GM19043 (cell line): Measurements from ENCODE around the gene PRSS27.
"Not testable (repeated sequence)": the region's sequence is repeated elsewhere in the genome, so short reads cannot be mapped to it uniquely, and the experiment has no call there.

ENCODE experiments used
- ATAC-seq: cut with Tn5 transposase; IDR thresholded peaks from one replicate; pipeline ENCODE4 v1.9.1; 2021; ENCODE audit warnings: low read depth; ENCODE audit not compliant: unreplicated experiment

Gene PRSS27

DNA sequence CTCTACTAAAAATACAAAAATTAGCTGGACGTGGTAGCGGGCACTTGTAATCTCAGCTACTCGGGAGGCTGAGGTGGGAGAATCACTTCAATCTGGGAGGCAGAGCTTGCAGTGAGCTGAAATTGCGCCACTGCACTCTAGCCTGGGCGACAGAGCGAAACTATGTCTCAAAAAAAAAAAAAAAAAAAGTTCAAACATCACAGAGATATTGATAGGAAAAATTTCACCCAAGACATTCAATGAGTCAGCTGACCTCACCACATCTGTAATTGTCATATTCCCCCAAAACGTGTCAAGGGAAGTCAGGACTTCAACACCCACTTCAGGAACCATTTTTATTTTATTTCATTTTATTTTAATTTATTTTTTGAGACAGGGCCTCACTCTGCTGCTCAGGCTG is 8.0 kb upstream of the PRSS27 start:
- no peak for ATAC-seq

DNA sequence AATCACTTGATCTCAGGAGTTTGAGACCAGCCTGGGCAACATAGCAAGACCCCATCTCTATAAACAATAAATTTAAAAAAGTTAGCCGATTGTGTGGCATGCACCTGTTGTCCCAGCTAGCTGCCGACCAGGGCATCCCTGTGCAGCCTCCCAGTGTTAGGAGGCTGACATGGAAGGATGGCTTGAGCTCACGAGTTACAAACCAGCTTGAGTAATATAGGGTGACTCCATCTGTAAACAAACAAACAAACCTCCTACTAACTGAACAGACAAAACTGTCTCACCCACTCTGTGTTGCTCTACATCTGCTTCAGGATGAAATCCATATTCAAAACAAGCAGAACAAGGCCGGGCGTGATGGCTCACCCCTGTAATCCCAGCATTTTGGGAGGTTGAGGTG is 6.9 kb upstream of the PRSS27 start:
- no peak for ATAC-seq

DNA sequence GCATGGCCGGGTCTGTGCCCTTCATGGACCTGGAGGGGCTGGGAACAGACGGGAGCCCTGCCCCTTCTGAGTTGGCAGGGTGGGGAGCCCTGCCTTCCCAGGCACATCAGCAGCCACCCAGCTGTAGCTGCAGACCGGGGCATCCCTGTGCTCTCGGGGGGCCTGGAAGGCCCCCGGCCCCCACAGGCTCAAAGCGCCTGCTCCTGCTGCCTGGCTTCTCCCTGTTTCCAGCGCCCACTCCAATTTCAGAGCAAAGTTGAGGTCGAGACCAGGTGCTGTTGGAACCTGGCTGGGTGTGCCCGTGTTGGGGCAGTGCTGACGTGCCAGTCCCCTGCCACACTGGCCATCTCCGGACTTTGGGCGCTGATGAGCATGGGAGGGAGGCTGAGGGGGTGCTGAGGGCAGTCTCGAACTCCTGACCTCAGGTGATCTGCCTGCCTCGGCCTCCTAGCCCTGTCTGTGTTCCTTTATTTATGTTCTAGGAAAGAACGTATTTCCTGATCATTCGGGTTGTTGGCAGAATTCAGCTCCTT is 4.9 kb upstream of the PRSS27 start:
- ATAC-seq: no peak

DNA sequence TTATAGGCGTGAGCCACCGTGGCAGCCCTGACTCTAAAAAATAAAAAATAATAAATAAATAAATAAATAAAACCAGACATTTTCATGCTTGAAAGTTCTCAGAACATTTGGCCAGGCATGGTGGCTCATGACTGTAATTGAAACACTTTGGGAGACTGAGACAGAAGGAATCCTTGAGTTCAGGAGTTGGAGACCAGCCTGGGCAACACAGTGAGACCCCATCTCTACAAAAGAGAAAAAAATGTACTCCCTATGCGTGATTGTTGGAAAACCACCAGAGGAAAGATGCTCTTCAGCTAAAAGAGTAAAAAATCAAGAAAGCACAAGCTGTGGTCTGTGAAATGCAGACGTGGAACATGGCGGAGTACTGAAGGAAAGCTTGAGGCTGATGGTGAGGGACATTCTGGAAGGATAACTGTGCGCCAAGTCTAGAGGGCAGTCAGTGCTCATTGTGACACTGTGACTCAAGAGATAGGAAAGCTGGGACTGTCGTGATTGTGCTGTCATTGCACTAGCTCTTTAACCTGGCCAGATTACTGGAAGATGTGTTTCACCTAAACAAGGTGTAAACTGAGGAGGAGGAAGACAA is 4.2 kb upstream of the PRSS27 start:
- ATAC-seq: no peak

DNA sequence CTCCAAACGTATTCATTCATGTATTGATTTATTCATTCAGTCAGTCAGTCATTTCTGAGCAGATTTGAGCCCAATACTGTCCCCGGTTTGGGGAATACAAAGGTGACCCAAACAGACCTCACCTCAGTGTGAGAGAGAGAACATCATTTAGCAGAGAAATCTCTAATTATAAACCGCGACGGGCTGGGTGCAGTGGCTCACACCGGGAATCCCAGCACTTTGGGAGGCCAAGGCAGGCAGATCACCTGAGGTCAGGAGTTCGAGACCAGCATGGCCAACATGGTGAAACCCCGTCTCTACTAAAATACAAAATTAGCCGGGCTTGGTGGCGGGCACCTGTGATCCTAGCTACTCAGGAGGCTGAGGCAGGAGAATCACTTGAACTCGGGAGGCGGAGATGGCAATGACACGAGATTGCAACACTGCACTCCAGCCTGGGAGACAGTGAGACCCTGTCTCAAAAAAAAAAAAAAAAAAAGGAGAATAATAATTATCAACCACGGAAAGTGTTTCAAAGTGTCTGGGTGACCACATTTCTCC is 1.7 kb upstream of the PRSS27 start:
- ATAC-seq: not testable (repeated sequence)

DNA sequence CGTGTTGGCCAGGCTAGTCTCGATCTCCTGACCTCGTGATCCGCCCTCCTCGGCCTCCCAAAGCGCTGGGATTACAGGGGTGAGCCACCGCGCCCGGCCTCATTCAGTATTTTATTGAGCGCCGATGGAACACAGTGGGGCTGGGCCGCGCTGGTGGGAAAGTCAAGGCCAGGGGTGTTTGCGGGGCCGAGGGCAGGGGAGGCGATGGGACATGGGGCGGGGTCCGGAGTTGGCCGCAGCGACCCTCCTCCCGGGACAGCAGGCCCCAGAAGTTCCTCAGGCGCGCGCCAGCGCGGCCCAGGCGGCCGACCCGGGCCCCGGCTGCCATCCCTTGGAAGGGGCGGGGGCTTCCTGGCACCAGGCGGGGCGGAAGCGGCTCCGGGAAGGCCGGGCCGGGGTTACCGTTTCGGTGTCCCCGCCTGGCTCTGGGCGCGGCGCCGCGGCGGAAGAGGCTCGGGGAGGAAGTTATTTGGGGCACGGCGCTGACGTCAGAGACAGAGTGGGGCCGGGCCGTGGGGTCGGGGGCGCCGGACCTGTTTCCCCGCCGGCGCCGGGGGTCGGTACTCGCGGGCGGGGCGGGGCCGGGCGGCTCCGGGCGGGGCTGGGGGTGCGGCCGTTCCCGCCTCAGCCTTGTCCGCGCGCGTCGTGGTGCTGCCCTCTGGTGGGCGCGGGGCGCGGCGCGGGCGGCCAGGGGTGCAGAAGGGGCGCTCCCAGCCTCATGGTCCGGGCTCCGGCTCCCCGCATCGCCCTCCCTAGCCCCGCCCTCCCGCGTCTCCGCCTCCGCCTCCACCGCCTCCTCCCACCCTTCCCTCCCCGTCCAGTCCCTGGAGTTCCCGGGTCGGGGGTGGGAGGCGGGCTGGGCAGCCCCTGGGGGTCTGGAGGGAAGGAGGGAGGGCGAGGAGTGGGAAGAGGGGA is 952 bp upstream of the PRSS27 start:
- ATAC-seq: peak; percentile 82

DNA sequence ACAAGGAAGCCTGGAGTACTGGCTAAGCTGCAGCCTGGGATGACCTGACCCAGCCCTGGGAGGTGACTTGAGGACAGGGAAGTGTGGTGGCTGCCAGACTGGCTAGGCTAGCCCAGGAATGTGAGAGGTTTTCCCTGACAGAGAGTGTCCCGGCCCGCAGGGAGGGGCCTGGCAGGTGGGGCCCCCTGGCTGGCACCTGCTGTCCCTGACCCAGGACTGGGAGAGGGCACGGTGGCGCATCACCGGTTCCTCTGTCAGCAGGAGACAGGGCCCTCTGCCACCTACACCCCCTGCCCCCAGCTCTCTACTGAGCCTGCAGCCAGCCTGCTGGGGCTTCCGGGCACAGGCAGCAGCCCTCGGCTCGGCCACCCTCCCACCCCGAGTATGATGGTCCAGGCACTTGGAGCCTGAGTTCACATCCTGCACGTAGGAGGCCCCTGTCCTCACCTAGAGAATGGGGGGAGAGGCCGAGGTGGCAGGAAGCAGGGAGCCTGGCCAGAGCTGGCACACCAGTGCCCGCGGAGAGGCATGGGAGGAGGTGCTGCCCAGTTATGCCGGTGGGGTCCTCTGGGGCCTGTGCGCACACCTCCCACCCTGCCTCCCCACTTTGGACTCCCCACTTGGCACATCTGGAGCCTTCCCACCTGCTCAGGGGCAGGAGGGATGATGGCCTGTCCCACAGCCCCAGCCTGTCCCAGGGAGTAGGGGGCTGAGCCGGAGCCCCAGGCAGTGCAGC is 528 bp downstream of the PRSS27 start:
- ATAC-seq: no peak

DNA sequence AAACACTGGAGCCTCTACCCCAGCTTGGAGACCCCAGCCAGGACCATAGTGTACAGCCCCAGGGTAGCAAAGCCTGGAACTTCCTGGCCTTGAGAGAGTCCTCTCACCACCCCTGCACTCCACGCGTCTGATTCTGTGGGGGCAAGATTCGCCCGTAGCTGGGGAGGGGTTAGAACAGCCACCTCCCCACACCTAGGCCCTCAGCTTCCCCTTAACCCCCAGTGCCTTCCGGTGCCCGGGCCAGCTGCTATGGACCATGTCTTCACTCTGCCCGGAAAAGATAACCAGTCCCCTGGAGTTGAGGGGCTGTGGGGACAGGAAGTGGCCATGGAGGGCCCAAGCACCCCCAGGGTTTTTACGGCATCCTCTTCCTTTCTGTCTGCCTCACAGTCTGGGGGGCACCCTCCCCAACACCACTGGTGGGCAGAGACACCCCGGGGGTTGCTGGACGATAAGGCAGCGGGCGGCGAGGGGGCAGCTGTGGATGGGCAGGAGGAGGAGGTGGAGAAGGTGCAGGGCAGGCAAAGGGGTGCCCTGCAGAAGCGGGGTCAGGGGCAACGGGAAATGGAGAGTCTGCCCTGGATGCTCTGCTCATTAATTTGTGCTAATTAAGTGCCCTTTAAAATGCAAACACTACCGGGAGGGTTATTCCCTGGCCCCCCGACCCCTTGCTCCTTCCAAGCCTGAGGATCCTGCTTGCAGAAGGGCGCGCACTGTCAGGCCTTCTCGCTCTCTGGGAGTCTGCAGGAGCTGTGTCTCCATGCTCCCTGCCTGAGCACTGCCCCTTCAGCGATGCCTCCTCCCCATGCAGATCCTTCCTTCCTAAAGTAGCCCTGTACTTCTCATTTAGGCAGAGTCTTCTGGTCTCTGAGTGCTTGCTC is 2.4 kb downstream of the PRSS27 start:
- ATAC-seq: no peak

DNA sequence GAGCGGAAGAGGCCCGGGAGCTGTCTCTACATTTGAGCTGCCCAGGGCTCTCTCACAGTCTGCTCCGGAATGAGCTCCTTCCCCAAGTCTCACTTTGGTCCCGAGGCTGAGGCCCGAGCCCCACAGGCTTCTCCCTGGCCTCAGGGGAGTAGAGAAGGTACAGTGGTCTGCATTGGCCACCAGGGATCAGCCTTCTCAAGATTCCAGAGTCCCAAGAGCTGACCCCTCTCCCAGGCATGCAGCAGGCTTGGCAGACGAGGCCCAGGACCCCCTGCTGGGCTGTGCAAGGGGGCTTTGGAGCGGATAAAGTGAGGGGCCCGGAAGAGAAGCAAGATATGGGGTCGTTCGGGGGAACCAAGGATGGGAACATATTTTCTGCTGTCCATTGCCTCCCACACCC is 3.1 kb downstream of the PRSS27 start:
- ATAC-seq: no peak

DNA sequence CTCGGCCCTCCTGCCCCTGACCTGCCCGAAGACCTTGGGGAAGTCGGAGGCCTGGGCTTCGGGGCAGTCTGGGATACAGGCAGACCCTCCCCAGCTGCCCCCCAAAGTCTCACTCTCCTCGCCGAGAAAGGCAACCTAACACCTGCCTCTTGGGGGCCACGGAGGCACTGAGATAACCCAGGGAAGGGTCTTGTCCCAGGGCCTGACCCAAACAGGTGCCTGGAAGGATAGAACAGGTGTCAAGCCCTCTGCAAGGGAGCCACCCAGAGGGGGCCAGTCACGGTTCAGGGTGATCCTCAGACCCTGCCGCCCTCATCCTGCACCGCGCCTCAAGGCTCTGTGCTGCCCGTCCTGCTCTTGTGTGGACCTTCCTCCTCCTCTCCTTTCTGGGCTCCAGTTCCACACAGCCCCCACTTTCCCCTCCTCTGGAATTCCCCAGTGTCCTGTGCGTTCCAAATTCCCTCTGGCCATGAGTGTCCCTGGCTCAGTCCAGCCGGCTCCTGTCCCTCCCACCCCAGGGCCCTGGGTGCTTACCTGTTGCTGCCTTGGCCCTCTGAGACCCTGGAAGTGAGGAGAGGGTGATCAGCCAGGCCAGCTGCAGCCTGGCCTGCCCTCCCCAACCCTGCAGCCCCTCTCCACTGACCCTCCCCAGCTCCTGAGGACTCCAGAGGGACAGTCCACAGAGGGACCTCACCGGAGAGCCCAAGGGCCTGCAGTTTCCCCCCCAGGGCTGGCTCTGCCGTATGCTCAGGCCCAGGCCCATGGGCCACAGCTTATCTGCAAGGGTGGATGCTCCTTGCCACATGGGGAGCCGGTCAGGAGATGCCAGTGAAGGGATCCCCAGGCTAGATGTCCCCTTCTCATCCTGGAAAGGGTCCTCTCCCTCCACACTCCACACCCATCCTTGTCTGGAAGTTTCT is 3.8 kb downstream of the PRSS27 start:
- no peak for ATAC-seq

DNA sequence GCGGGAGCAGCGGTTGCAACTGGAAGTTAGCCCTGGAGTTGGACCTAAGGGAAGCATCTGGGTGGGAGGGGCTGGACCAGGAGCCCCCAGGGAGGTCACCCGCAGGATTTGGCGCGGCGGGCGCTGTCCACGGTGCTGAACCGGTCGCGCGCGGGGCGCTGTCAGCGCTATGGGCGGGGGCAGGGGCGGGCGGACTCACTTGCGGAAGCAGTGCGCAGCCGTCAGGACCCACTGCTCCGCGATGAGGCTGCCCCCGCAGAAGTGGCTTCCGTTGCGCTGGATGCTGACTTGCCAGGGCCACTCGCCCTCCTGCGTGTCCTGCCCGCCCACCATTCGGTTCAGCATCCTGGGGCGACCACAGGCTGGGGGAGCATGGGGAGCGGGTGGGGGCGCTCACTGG is 4.5 kb downstream of the PRSS27 start:
- ATAC-seq: no peak

DNA sequence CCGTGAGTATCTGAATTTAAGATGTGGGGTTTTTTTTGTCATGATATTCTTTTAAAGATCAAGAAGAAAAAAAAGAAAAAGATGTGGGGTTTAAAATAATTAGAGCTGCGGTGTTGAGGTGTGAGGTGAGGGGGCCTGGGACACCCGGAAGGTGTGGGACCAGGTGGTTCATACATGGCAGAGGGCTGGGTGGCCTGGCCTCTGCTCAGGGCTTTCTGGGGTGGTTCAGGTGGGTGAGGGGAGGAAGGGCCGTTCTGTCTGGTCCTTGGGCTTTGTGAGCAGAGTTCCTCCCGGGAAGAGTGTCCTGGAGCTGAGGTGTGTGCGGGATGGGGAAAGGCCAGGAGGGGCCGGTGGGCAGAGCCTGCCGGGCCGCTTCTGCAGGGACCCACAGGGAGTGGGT is 5.0 kb downstream of the PRSS27 start:
- ATAC-seq: no peak

DNA sequence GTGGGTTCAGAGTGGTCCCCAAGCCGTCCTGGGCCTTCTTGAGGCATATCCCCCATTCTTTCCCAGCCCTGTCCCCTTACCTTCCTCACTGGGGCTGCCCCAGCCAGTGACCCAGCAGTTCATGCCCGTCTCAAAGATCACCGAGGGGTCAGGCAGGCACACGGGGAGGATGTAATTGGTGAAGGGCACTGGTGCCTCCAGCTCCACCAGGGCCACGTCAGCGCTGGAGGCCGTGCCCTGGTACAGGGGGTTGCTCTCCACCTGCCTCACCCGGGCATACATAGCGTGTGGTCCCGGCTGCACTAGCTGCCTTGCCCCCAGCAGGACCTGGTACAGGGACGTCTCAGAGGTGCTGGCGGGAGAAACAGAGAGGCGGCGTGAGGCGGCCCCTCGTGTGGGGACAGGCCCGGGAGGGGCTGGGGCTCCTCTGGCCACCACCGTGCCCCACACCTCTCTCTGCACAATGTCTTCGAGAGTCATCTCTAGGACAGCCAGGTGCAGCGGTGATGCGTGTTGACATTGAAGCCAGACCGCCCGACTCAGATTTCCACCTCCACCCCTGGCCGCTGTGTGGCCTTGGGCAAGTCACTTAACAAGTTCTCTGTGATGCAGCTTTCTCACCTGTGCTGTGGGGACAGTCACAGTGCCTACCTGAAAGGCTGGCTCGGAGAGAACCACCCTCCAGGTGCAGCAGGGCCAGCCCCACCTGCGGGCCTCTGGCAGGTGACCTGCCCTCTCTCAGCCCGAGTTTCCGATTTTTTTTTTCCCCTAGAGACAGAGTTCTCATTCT is 5.8 kb downstream of the PRSS27 start:
- no peak for ATAC-seq

DNA sequence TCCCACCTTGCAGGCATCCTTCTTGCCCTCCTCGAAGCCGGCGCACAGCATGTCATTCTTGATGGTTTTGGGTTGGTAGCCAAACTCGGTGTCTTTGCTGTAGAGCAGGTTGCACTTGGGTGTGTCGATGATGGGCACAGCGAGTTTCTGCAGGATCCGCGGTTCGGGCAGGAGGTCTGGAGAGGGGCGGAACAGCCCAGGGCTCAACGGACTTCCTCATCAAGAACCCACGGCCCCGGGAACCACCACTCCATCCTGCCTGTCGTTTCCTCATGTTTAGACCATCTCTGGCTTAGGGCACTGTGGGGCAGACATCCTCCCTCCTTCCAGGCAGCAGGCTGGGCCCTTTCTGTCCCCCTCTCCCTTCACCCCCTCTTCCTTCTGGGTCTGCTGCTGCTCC is 6.5 kb downstream of the PRSS27 start:
- ATAC-seq: no peak

DNA sequence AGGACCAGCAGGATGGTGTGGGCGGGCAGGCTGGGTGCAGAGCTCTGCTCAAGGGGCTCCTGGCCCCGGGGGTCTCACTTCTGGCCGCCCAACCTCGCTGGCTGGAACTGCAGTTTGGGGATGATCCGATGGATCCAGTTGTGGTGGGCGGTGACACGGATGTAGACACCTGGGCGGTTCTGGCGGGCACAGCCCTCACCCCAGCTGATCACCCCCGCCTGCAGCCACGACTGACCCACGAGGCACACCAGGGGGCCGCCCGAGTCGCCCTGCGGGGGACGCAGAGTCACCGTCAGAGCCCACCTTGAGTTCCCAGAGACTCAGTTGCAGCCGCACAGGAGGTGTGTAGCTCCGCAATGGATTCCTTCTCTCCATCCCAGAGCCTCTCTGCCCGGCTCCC is 7.5 kb downstream of the PRSS27 start:
- no peak for ATAC-seq

DNA sequence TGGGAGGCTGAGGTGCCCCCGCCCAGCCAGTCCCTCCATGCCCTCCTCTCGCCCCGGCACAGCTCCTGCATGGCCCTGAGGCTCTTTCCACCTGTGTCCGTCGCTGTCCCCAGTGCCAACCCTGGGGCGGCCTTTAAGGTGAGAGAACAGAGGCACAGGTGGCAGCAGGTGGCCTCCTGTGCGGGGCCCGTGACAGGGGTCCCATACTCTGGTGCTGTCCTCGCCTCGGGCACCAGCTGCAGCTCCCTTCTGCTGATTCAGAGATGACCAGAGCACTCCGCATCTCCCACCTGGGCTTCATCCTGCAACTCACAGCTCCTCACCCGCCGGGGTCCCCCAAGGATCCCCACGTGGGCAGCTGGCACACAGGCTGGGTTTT is 8.0 kb downstream of the PRSS27 start:
- ATAC-seq: no peak

DNA sequence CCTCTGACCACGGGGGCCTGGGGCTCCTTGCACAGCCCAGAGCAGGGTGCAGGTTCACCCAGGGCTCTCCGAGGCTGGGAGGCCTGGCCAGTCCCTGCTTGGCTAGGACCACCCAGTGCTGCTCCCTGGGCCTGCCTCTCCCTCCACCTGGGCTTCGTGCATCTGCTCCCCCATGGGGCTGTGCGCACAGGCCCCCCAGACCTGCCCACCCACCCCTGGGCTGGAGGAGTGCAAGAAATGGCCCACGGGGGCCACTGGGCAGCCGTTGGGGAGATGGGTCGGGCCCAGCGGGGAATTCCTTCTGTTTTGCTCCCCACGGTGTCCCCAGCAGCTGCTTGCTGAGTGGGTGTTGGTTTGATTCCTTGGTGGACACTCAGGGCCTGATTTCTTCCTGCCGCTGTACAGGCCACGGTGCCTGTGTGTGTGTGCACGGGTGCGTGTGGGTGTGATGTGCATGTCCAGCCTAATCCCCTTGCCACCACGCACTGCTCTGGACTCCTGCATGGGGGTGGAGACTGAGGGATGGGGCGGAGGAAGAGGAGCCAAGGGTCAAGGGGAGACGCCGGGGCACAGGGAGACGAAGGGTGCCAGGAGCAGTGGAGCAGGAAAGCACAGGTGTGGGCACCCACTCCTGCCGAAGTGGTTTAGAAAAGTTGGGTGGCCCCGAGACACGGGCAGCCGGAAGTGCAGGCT is 8.5 kb downstream of the PRSS27 start:
- ATAC-seq: no peak
